ENCODE results near the gene ANK3. TPM values are rescaled to one million over a fixed set of nuclear protein-coding genes. Genes with fewer than 3 reads are reported as not detected.

ANK3 gene
- total RNA-seq, 2 donors from 2014 or later: 65.0 to 79.5 TPM

DNA sequence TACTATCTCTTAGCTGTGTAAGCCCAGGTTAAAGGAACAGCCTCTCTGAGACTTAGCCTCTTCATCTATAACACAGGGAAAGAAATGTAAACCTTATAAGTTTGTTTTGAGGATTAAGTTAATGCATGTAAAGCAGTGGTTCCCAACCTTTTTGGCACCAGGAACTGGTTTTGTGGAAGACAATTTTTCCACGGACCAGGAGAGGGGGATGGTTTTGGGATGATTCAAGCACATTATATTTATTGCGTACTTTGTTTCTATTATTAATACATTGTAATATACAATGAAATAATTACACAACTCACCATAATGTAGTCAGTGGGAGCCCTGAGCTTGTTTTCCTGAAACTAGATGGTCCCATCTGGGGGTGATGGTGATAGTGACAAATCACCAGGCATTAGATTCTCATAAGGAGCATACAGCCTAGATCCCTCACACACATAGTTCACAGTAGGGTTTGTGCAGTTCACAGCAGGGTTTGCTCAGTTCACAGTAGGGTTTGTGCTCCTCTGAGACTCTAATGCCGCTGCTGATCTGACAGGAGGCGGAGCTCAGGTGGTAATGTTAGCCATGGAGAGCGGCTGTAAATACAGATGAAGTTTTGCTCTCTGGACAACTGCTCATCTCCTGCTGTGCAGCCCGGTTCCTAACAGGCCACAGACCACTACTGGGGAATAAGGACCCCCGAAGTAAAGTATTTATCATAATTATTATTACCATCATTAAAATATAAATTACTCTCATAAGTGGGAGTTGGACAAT lies 41.3 kb upstream of the ANK3 start:
- H3K9me3 ChIP-seq (ENCODE audit: control insufficient read depth, low read length): no peaks in the 10 kb centered on the region
- no peaks in the 10 kb centered on the region for H3K27me3 ChIP-seq (ENCODE audit: control insufficient read depth, insufficient read depth, low read length, poor library complexity, severe bottlenecking)
- TF ChIP-seq CTCF (conservative IDR thresholded peaks at IDR 0.05): no peak
- WGBS, 2 experiments (ENCODE audit: insufficient coverage in 1 of 2, insufficient read length in 1 of 2): 75% methylated on average over 5 of the region's 7 CpGs; no CpG with 5 or more reads in 1 of the 2 experiments
- H3K9me3 Mint-ChIP-seq: no peaks in the 10 kb centered on the region
- H3K4me1 Mint-ChIP-seq: peaks cover 13% of the 10 kb centered on the region
- no peaks in the 10 kb centered on the region for H3K36me3 Mint-ChIP-seq (ENCODE audit: low read depth)
- H3K36me3 ChIP-seq (ENCODE audit: control insufficient read depth, insufficient read depth, low read length): no peaks in the 10 kb centered on the region
- H3K4me3 Mint-ChIP-seq: no peak overlapping the region
- no peak overlapping the region for H3K27ac Mint-ChIP-seq
- H3K9ac ChIP-seq (ENCODE audit: extremely low read depth, low read length, poor library complexity, severe bottlenecking): no peak overlapping the region
- no peak overlapping the region for H3K27ac ChIP-seq (ENCODE audit: low read depth, low read length)
- no peak overlapping the region for H3K4me3 ChIP-seq (ENCODE audit: low read length)
- peaks cover 14% of the 10 kb centered on the region for H3K4me1 ChIP-seq (ENCODE audit: control insufficient read depth, insufficient read depth, low read length)
- no peak for DNase-seq
- no peaks in the 10 kb centered on the region for H3K27me3 Mint-ChIP-seq (ENCODE audit: insufficient read depth)

GRCh38 chr10:60430017-60430416 lies 40.3 kb upstream of the ANK3 start:
- Mint-ChIP-seq H3K27ac (no peak overlapping the region), H3K27me3 (ENCODE audit: insufficient read depth) (no peaks in the 10 kb centered on the region)

DNA sequence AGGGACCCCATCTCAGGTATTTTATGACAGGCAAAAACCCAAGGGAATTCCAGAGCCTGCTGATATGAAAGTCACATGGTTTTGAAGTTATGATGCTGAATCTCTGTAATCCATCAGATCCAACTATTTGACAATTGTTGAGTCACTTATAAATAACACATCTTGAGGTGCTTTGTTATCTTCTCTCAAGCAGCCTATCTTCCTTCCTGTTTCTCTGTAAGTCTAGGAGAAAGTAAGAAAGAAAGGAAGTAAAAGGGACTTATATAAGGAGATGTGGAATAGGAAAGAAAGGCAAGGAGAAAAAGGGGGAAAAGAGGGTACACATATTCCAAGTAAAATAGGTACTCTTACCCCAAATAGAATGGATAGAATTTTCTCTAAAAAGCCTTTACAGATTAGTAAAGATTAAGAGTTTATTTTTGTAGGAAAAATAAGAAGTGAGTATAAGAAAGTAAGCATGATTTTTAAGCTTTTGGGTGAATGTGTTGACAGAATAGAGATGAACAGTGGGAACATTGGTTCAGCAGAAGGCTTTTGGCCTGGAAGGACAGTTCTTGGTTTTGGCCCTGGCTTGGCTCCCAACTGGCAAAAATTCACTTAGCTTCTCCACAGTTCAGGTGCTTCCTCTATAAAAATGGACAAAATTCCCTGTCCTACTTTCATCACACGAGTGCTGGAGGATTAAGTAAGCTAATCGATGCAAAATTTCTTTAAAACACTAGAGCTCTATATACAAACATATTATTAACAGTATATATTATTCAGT lies 39.6 kb upstream of the ANK3 start:
- H3K4me1 ChIP-seq (ENCODE audit: control insufficient read depth, insufficient read depth, low read length): peaks cover 14% of the 10 kb centered on the region
- DNase-seq: no peak
- no peak for TF ChIP-seq CTCF (conservative IDR thresholded peaks at IDR 0.05)
- no peaks in the 10 kb centered on the region for H3K9me3 ChIP-seq (ENCODE audit: control insufficient read depth, low read length)
- no peaks in the 10 kb centered on the region for H3K9me3 Mint-ChIP-seq
- no peaks in the 10 kb centered on the region for H3K27me3 Mint-ChIP-seq (ENCODE audit: insufficient read depth)
- H3K27ac ChIP-seq (ENCODE audit: low read depth, low read length): no peak overlapping the region
- no peak overlapping the region for H3K4me3 ChIP-seq (ENCODE audit: low read length)
- H3K4me1 Mint-ChIP-seq: peaks cover 21% of the 10 kb centered on the region
- H3K27ac Mint-ChIP-seq: no peak overlapping the region
- H3K9ac ChIP-seq (ENCODE audit: extremely low read depth, low read length, poor library complexity, severe bottlenecking): no peak overlapping the region
- WGBS, 2 experiments (ENCODE audit: insufficient coverage in 1 of 2, insufficient read length in 1 of 2): 100% methylated on average over 2 of the region's 2 CpGs; no CpG with 5 or more reads in 1 of the 2 experiments
- no peaks in the 10 kb centered on the region for H3K36me3 ChIP-seq (ENCODE audit: control insufficient read depth, insufficient read depth, low read length)
- H3K36me3 Mint-ChIP-seq (ENCODE audit: low read depth): no peaks in the 10 kb centered on the region
- H3K4me3 Mint-ChIP-seq: no peak overlapping the region
- H3K27me3 ChIP-seq (ENCODE audit: control insufficient read depth, insufficient read depth, low read length, poor library complexity, severe bottlenecking): no peaks in the 10 kb centered on the region

More at GRCh38 chr10:60430017-60430416, 40.3 kb upstream of the ANK3 start:
- peaks cover 14% of the 10 kb centered on the region for H3K4me1 ChIP-seq (ENCODE audit: control insufficient read depth, insufficient read depth, low read length)
- no peaks in the 10 kb centered on the region for H3K9me3 Mint-ChIP-seq
- H3K36me3 Mint-ChIP-seq (ENCODE audit: low read depth): no peaks in the 10 kb centered on the region
- H3K9ac ChIP-seq (ENCODE audit: extremely low read depth, low read length, poor library complexity, severe bottlenecking): no peak overlapping the region
- TF ChIP-seq CTCF (conservative IDR thresholded peaks at IDR 0.05): no peak
- H3K36me3 ChIP-seq (ENCODE audit: control insufficient read depth, insufficient read depth, low read length): no peaks in the 10 kb centered on the region
- no peaks in the 10 kb centered on the region for H3K27me3 ChIP-seq (ENCODE audit: control insufficient read depth, insufficient read depth, low read length, poor library complexity, severe bottlenecking)
- H3K27ac ChIP-seq (ENCODE audit: low read depth, low read length): no peak overlapping the region
- 94 to 100% methylated on average over 1 of the region's 1 CpG for WGBS, 2 experiments (ENCODE audit: insufficient coverage in 1 of 2, insufficient read length in 1 of 2)
- no peak overlapping the region for H3K4me3 Mint-ChIP-seq
- no peak for DNase-seq
- peaks cover 18% of the 10 kb centered on the region for H3K4me1 Mint-ChIP-seq
- H3K4me3 ChIP-seq (ENCODE audit: low read length): no peak overlapping the region
- no peaks in the 10 kb centered on the region for H3K9me3 ChIP-seq (ENCODE audit: control insufficient read depth, low read length)
